ENCODE measurements around the gene THEMIS2. TPM values are rescaled to one million over a fixed set of nuclear protein-coding genes. Genes with fewer than 3 reads are reported as not detected.

Gene THEMIS2
- total RNA-seq, 1 experiment from 2014 or later = 0.75 TPM

DNA sequence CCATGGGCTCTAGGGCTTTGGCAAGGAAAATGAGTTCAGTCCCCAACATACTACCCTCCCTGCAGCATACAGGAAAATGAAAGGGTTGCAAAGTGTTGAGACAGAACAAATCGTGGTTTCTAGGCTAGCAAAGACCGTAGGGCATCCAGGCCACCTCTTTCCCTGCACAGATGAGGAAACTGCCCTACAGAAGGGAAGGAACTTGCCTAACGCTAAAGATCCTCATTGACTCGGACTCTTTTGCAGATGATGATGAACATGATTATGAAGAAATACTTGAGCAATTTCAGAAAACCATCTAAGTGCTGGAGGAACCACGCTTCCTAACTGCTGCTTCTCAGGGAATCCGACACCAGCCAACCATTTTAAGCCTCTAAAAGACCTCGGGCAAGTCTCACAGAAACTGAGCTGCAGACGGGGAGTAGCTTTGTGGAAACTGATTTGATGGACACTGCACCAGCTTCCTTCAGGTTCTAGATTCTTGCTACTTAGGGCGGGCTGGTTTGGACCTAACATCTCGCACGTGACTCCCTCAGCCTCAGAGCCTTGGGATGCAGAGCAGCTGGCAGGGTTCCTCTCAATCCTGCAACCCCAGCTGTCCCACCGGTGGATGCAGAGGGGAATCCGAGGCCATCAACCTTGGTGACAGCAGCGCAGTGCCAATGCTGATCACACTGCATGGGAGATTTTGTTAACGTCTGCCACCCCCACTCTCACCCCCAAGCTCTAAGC lies 13.4 kb downstream of the THEMIS2 start:
- DNase-seq (ENCODE audit: low spot score) = no peak

DNA sequence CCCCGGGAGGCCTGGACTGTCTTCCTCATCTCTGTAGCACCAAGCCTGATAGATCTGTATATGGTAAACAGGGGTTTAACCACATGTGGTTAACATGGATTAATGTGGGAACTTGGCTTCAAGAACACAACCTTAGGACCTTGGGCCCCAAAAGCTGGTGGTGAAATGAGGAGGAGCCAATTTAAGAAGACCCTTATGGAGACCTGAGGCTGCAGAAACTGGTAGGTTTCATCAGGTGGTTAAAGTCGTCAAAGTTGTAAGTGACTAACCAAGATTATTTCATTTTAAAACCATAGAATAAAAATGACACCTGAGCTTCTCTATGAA lies 14.0 kb downstream of the THEMIS2 start:
- DNase-seq (ENCODE audit: low spot score) = no peak

- no peak for DNase-seq (ENCODE audit: low spot score)
Measured at GRCh38 chr1:27886744-27887143, 14.4 kb downstream of the THEMIS2 start.

DNA sequence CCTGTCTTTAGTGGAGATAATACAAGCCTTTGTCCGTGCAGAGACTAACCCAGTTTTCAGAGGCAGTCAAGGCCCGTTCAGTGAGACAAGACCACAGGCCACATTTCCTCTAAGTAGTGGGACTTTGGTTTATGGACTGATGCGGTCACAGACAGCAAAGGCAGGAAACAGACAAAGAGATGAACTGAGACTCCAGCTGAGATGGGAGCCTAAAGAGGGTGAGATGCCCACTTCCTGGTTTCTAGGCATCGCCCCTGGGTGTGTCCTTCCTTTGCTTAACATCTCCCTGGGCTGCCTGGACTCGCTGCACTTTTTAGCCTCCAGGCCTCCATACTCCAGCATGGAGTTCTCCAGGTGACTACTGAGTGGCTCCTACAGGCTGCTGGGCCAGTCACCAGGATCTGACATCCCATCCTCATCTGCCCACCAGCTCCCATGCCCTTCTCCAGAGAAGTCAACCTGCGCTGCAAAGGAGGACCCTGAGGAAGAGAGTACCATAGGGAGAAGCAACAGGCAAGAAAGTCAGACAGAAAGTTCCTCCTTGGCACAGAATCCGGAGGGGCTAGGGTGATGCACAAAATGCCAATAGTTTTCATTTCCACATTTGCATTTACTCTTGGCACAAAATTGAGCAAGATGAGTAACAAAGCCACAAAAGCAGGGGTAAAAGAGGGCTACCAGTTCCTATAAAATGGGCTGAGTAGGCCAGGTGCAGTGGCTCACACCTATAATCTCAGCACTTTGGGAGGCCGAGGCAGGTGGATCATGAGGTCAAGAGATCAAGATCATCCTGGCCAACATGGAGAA lies 15.1 kb downstream of the THEMIS2 start:
- DNase-seq (ENCODE audit: low spot score) = no peak

DNA sequence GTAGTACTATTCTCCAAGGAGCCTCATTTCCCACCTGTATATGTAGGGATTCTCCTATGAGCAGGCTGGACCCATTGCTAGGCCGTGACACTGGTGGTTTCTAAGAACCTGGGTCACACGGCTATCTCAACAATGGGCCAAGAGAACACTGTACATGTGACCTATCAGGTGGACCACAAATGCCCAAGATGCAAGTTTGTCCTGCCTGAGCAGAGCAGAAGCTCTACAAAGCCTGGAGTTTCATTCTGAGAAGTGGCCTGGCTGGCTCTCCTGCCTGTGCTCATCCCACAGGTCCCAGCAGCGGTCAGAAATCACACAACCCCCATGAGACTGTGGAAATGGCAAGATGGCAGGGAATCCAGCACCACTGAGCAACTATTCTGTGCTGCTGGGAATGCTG lies 17.2 kb downstream of the THEMIS2 start:
- no peak for DNase-seq (ENCODE audit: low spot score)

GRCh38 chr1:27891196-27891889 lies 19.0 kb downstream of the THEMIS2 start:
- no peak for DNase-seq (ENCODE audit: low spot score)

DNA sequence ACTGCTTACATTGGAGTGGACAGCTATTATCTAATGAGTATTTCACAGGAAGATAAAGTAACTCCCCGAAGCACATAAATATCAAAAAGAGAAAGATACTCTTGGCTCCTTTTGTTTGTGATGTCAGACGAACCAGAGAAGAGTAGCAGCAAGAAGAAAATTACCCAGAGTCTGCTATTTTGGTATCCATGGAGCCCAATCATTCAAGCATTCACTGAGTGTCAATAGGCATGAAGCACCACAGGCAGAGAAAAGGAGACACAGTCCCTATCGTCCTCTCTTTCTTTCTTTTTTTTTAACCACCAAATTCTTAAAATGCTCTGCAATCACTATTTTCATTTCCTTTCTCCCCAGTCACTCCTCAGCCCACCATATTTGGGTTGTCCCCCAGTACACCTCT lies 22.2 kb downstream of the THEMIS2 start:
- DNase-seq (ENCODE audit: low spot score) = no peak

DNA sequence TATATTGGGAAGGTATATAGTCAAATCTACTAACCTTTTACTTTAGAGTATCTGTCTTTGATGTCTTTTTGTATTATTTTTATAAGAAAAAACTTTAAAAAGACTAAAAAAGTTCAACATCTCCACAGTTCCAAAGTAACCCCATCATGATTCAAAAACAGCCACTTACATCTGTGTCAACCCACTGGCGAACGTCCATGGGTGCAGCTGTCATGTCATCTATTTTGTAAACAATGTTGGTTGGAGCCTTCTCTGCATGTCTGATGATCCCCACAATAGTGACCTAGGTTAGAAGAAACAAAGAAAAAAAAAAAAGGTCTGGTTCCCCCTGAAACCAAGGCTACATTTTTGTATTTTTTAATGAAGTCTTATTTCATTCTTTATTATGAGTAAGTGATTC lies 34.4 kb downstream of the THEMIS2 start:
- no peak for DNase-seq (ENCODE audit: low spot score)

DNA sequence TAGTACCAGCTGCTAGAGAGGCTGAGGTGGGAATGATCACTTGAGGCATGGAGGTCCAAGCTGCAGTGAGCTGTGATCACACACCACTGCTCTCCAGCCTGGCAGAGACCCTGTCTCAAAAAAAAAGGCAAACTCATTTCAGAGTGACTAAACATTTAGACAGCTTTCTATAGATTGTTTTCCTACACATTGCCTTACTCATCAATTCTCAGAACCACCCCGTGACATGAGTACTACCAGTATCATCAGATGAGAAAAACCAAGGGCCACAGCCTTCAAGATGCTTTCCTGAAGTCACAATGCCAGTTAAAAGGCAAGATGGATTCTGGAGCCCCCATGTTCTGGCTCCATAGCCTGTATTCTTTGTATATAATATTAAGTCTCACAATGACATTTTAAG lies 40.1 kb downstream of the THEMIS2 start:
- no peak for DNase-seq (ENCODE audit: low spot score)

DNA sequence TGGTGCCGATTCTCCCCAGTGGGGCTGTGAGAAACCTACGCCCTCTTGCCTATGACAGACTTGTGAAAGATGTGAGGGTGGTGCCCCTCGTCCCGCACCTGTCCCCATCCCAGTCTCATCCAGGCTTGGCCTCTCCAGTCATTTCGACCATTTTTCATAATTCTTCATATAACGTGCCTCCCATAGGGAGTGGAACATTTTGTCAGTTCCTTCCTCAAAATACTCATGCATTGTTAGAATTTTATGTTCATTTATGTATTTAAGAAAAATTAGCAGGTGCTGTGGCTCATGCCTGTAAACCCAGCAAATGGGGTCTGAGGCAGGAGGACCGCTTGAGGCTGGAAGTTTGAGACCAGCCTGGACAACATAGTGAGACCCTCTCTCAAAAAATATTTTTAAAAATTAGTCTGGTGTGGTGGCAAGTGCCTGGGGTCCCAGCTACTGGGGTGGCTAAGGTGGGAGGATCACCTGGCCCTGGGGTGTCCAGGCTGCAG lies 42.8 kb downstream of the THEMIS2 start:
- DNase-seq (ENCODE audit: low spot score) = no peak

DNA sequence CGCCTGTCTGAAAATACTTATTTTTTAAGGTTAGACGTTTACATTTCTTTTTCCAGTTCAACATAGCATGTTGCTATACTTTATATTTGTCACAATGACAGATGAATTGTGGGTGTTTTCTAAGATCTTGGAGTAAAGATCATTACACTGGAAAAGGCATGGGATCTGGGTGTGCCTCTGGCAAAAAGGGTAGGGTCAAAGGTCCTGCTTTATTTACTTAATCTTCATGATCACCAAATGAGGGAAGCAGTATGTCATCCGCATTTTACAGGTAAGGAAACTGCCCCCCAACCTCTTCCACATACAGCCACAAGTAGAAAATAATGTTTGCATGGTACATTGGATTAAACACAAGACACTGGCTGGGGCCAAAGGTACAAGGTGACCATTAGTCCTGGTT lies 49.9 kb downstream of the THEMIS2 start:
- DNase-seq (ENCODE audit: low spot score) = no peak

GRCh38 chr1:27928216-27928954 lies 56.0 kb downstream of the THEMIS2 start:
- DNase-seq (ENCODE audit: low spot score) = no peak

- no peak for DNase-seq (ENCODE audit: low spot score)
Measured at GRCh38 chr1:27931184-27931583, 58.8 kb downstream of the THEMIS2 start.

DNA sequence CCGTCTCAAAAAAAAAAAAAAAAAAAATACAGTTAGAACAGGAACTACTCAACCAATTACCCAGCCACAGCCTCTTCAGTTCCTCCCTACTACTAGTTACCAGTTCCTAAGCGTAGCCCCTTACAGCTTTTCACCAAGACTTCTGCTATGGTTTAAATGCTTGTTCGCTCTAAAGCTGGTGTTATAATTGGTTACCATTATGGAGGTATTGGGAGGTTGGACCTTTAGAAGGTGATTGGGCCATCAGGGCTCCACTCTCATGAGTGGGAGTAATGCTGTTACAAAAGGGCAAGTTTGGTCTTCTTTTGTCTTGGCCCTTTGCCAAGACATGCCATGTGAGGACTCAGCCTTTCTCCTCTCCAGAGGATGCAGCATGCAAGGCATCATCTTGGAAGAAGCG lies 59.4 kb downstream of the THEMIS2 start:
- no peak for DNase-seq (ENCODE audit: low spot score)

GRCh38 chr1:27934818-27935549 lies 62.6 kb downstream of the THEMIS2 start, which contains the start of gene SMPDL3B:
Gene SMPDL3B (plus strand): TSS chr1:27935000. CDS start chr1:27935184, 184 bp downstream.
- peak; percentile 35 for DNase-seq (ENCODE audit: low spot score)

GRCh38 chr1:27935721-27936120 lies 63.4 kb downstream of the THEMIS2 start:
- no peak for DNase-seq (ENCODE audit: low spot score)

Other genes starting within 250 kb of the THEMIS2 start
- gene FGR, start 237.4 kb upstream of the THEMIS2 start, total RNA-seq (2014; rRNA removed; shearing (Covaris generic)) = not detected in 2 replicates
- gene IFI6, start 200.4 kb upstream of the THEMIS2 start, total RNA-seq (2014; rRNA removed; shearing (Covaris generic)) = 257 and 342 TPM in 2 replicates
- 10.8 and 12.6 TPM in 2 replicates for gene FAM76A, start 146.6 kb upstream of the THEMIS2 start, total RNA-seq (2014; rRNA removed; shearing (Covaris generic))
- gene STX12, start 99.3 kb upstream of the THEMIS2 start, total RNA-seq (2014; rRNA removed; shearing (Covaris generic)) = 19.2 and 24.3 TPM in 2 replicates
- 32.8 and 45.9 TPM in 2 replicates for gene PPP1R8, start 41.8 kb upstream of the THEMIS2 start, total RNA-seq (2014; rRNA removed; shearing (Covaris generic))
- gene RPA2, start 42.0 kb downstream of the THEMIS2 start, total RNA-seq (2014; rRNA removed; shearing (Covaris generic)) = 78.6 and 83.9 TPM in 2 replicates
- gene SMPDL3B, start 62.5 kb downstream of the THEMIS2 start, total RNA-seq (2014; rRNA removed; shearing (Covaris generic)) = 0.23 and 1.6 TPM in 2 replicates
- not detected in 2 replicates for gene XKR8, start 87.4 kb downstream of the THEMIS2 start, total RNA-seq (2014; rRNA removed; shearing (Covaris generic))
- gene EYA3, start 216.1 kb downstream of the THEMIS2 start, total RNA-seq (2014; rRNA removed; shearing (Covaris generic)) = 8.2 and 9.2 TPM in 2 replicates